GM18526 (cell line): ENCODE data around the gene TUBB1.

Source experiments
- POLR2A ChIP-seq: IDR thresholded peaks from 3 replicates; pipeline ENCODE4 v1.6.1; 2011; ENCODE audit not compliant: insufficient read length; ENCODE audit errors: extremely low read depth

Gene TUBB1

DNA sequence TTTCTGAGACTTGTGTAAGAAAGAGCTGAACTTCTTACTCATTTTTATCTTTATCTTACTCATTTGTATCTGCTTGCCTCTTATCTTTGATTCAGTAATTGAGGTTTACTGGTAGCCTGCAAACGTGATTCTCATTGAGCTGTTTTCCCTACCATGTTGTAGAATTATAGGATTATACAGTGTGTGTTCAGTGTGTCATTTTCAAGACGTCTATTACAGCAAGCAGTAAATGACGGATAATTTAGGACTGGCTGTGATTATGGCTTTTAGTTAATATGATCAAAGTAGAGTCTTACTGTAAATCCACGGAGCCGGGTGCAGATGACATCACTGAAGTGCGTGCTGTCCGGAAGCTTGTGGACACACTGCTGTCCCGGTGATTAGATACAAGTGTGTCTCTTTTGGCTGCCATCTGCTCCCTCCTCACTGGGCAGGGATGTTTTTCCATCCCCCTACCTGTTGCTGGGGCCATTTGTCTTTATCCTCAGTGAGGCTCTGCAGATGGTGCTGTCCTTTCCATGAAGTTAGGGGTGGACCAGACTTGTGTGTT, 32.2 kb upstream of the TUBB1 start:
- TF ChIP-seq POLR2A: no peak

GRCh38 chr20:58987790-58988564, 31.3 kb upstream of the TUBB1 start:
- no peak for TF ChIP-seq POLR2A

GRCh38 chr20:58988565-58988882, 30.7 kb upstream of the TUBB1 start:
- no peak for TF ChIP-seq POLR2A

- no peak for TF ChIP-seq POLR2A
These were observed 30.0 kb upstream of the TUBB1 start for GRCh38 chr20:58989196-58989595.

DNA sequence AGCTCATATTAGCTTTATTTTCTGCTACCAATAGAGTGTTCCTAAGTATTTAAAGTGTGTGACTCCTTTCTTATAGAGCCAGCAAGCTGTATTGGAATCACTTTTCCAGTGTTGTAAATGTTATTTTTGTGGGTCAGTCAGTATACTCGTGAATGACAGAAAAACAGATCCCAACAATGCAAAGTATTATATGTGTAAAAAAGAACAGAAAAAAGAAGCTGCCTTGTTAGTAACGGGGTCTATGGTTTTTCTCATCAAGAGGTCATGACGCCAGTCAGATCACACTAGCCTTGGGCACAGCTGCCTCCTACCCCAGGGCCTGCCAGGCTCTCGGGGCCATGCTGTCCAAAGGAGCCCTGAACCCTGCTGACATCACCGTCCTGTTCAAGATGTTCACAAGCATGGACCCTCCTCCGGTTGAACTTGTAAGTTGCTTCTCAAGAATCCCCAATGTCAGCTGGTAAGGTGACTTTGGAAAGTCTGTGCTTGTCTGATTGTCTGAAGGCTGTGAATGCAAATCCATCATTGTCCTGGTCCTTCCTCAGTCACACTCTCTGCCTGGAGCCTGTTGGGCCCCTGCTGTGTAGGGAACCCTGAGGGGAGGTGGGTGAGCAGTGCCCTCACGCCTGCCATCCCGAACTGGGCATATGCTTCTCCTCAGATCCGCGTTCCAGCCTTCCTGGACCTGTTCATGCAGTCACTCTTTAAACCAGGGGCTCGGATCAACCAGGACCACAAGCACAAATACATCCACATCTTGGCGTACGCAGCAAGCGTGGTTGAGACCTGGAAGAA, 28.4 kb upstream of the TUBB1 start:
- TF ChIP-seq POLR2A: no peak

DNA sequence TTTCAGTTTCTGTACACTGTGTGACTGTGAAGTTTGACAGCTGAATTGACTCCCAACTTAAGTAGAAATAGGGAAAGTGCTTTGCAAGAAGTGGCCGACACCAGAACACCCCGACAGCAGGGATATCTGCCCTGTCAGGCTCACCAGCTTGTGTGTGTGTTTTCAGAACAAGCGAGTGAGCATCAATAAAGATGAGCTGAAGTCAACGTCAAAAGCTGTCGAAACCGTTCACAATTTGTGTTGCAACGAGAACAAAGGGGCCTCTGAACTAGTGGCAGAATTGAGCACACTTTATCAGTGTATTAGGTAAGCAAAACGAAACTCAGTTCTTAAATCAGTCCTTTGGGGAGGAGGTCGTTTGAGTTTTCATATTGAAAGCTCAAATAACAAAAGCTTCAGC, 27.5 kb upstream of the TUBB1 start:
- TF ChIP-seq POLR2A: no peak

DNA sequence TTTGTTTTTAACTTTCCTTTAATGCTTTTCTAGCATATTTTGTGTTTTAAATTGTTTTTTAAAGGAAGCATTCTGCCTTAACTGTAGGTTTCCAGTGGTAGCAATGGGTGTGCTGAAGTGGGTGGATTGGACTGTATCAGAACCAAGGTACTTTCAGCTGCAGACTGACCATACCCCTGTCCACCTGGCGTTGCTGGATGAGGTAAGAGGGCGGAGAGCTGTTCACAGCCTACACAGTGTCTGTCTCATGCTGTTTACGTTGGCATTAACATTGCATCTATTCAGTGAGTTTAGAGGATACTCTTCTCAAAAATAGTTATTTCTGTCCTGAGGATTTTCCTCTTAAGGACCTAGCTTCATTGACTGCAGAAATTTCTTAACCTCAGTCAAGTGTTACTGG, 26.3 kb upstream of the TUBB1 start:
- TF ChIP-seq POLR2A: no peak

- no peak for TF ChIP-seq POLR2A
These were observed 25.6 kb upstream of the TUBB1 start for GRCh38 chr20:58993332-58994248.

GRCh38 chr20:58994390-58995159, 24.7 kb upstream of the TUBB1 start:
- TF ChIP-seq POLR2A: no peak

GRCh38 chr20:58995461-58996225, 23.6 kb upstream of the TUBB1 start:
- no peak for TF ChIP-seq POLR2A

GRCh38 chr20:58996226-58996611, 23.0 kb upstream of the TUBB1 start:
- TF ChIP-seq POLR2A: no peak

DNA sequence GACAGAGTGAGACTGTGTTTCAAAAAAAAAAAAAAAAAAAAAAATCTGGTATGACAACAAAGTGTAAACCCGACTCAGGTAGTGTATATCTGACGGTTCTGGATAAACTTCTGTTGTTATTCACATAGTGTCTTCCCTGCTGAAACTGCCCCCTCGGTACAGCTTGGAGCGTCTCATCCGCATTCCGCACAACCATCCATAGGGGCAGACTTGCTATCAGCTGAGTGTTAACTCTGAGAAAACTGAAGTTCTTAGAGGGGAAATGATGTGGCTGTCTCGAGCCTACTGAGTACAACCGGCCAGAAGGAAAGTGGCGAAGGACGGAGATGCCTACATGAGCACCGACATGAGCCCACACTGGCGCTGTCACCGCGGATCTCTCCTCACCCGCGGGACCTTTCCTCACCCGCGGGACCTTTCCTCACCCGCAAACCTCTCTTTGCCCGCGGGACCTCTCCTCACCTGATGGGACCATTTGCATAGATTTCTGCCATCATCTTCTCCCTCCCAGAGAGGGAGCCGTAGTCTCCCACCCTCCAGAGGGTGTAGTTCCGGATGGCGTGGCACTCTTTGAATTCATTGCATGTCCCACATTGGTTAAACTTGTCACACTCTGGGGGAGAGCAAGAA, 22.0 kb upstream of the TUBB1 start:
- no peak for TF ChIP-seq POLR2A

DNA sequence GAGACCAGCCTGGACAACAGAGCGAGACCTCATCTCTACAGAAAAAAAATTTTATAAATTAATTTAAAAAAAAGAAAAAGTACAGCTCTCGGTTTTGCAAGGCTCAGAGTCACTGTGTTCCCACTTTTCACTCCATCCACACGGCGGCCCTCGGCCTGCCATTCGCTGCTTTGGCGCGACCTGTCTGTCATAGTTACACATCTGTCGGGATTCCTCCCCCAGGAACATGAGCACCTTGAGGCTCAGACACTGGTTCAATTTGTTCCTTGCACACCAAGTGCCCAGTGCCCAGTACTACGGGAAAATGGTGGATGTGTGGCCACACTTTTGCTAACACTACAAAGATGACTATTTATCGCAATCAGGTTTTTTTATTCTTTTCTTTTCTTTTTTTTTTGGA, 20.6 kb upstream of the TUBB1 start:
- TF ChIP-seq POLR2A: no peak
